ENCODE measurements around the gene KLHL35. TPM values are rescaled to one million over a fixed set of nuclear protein-coding genes. Genes with fewer than 3 reads are reported as not detected.
"Not testable (repeated sequence)": the region's sequence is repeated elsewhere in the genome, so short reads cannot be mapped to it uniquely, and the experiment has no call there.

KLHL35 gene
- total RNA-seq, 1 donor from 2014 or later, result 0.55 TPM

DNA sequence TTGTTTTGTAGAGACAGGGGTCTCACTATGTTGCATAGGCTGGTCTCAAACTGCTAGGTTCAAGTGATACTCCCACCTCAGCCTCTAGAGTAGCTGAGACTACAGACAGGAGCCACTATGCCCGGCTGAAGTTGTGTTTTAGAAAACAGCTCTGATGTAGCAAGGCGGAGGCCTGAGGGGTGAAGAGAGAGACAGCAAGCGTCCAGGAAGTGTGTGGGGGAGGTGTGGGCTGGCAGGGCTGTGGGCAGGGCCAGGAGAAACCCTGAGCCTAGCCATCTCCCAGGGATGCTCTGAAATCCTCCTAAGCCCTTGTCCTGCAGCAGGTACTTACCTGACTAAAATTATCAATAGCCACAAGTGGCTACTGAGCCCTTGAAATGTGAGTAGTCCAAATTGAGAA lies 49.8 kb downstream of the KLHL35 start:
- H3K9me3 Mint-ChIP-seq (ENCODE audit: low read depth), result no peaks in the 10 kb centered on the region
- H3K4me1 Mint-ChIP-seq (ENCODE audit: low read depth), result peaks cover 4% of the 10 kb centered on the region
- H3K27ac Mint-ChIP-seq, result no peak overlapping the region
- no peak overlapping the region for H3K4me3 Mint-ChIP-seq (ENCODE audit: low read depth)
- H3K27me3 Mint-ChIP-seq, result no peaks in the 10 kb centered on the region
- TF ChIP-seq CTCF (IDR thresholded peaks at IDR 0.05; ENCODE audit: unreplicated experiment), result no peak
- DNase-seq (ENCODE audit: low spot score, unreplicated experiment), result no peak
- H3K36me3 Mint-ChIP-seq (ENCODE audit: insufficient read depth), result no peaks in the 10 kb centered on the region

GRCh38 chr11:75380716-75381420 lies 52.1 kb downstream of the KLHL35 start:
- TF ChIP-seq CTCF (IDR thresholded peaks at IDR 0.05; ENCODE audit: unreplicated experiment), result no peak
- H3K4me1 Mint-ChIP-seq (ENCODE audit: low read depth), result peaks cover 7% of the 10 kb centered on the region
- no peaks in the 10 kb centered on the region for H3K27me3 Mint-ChIP-seq
- no peak for DNase-seq (ENCODE audit: low spot score, unreplicated experiment)
- H3K36me3 Mint-ChIP-seq (ENCODE audit: insufficient read depth), result no peaks in the 10 kb centered on the region
- H3K9me3 Mint-ChIP-seq (ENCODE audit: low read depth), result no peaks in the 10 kb centered on the region
- H3K27ac Mint-ChIP-seq, result peak overlapping the region; percentile 78
- no peak overlapping the region for H3K4me3 Mint-ChIP-seq (ENCODE audit: low read depth)

DNA sequence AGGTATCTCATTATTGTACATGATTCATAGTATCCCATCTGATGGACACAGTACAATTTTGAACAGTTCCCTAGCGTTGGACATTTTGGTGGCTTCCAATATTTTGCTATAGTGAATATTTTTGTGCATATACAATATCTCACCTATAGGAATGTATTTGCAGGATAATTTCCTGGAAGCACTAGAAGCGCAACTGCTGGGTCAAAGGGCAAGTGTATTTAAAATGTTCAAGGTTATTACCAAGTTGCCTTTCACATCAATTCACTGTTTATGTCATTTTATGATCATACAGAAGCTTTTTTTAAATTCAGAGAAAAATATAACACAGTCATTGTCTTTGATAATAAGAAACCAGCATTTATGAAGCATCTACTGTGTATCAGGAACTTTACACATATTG lies 52.8 kb downstream of the KLHL35 start:
- no peak for TF ChIP-seq CTCF (IDR thresholded peaks at IDR 0.05; ENCODE audit: unreplicated experiment)
- Mint-ChIP-seq H3K4me1 (ENCODE audit: low read depth) (peaks cover 8% of the 10 kb centered on the region), H3K9me3 (ENCODE audit: low read depth) (no peaks in the 10 kb centered on the region), H3K27me3 (peaks cover 3% of the 10 kb centered on the region), H3K4me3 (ENCODE audit: low read depth) (no peak overlapping the region), H3K27ac (no peak overlapping the region), H3K36me3 (ENCODE audit: insufficient read depth) (no peaks in the 10 kb centered on the region)
- DNase-seq (ENCODE audit: low spot score, unreplicated experiment), result no peak

DNA sequence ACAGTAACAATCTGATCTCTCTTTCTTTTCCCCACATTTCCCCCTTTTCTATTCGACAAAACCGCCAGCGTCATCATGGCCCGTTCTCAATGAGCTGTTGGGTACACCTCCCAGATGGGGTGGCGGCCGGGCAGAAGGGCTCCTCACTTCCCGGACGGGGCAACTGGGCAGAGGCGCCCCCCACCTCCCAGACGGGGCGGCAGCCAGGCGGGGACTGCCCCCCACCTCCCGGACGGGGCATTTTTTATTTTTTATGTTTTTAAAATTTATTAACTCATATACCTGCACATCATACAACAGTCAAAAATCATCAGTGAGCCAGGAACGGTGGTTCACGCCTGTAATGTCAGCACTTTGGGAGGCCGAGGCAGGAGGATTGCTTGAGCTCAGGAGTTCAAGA lies 54.2 kb downstream of the KLHL35 start:
- not testable (repeated sequence) for H3K4me1 Mint-ChIP-seq (ENCODE audit: low read depth); H3K9me3 Mint-ChIP-seq (ENCODE audit: low read depth); H3K27ac Mint-ChIP-seq; DNase-seq (ENCODE audit: low spot score, unreplicated experiment); H3K27me3 Mint-ChIP-seq; H3K4me3 Mint-ChIP-seq (ENCODE audit: low read depth); H3K36me3 Mint-ChIP-seq (ENCODE audit: insufficient read depth)

DNA sequence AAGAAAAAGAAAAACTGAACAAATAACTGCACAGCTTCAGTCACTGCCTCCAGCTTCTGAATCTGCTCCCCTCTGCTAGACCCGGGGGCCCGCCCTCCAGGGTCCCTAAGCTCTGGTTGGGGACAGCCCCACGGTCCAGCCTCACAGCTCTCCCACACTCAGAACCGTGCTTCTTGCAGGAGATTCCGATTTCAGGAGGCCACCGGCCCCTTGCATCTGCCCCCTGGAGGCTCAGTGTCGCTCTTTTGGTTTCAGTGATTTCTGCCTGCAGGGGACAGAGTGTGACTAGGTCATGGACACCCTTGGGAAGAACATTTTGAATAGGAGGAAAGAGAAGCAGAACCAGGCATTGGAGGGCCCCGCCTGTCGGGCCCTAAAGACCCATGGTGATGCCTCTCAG lies 56.8 kb downstream of the KLHL35 start:
- H3K27ac Mint-ChIP-seq, result peak overlapping the region; percentile 76
- TF ChIP-seq CTCF (IDR thresholded peaks at IDR 0.05; ENCODE audit: unreplicated experiment), result no peak
- DNase-seq (ENCODE audit: low spot score, unreplicated experiment), result no peak

DNA sequence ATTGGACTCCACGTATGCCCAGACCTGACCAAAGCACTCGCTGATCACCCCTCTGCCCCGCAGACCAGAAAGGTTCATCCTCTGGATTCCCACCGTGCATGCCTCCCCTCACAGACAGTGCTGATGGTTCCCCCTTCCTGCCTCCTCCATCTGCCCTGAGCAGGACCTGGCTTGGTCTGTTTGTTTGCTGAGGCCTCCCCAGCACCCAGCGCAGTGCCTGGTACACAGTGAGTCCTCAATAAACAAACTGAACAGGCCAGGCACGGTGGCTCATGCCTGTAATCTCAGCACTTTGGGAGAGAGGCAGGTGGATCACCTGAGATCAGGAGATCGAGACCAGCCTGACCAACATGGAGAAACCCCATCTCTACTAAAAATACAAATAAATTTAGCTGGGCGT lies 57.4 kb downstream of the KLHL35 start:
- H3K27ac Mint-ChIP-seq, result no peak overlapping the region
- H3K4me3 Mint-ChIP-seq (ENCODE audit: low read depth), result no peak overlapping the region
- H3K36me3 Mint-ChIP-seq (ENCODE audit: insufficient read depth), result no peaks in the 10 kb centered on the region
- no peak for TF ChIP-seq CTCF (IDR thresholded peaks at IDR 0.05; ENCODE audit: unreplicated experiment)
- no peaks in the 10 kb centered on the region for H3K9me3 Mint-ChIP-seq (ENCODE audit: low read depth)
- peaks cover 3% of the 10 kb centered on the region for H3K27me3 Mint-ChIP-seq
- peaks cover 17% of the 10 kb centered on the region for H3K4me1 Mint-ChIP-seq (ENCODE audit: low read depth)
- no peak for DNase-seq (ENCODE audit: low spot score, unreplicated experiment)

More for the DNA sequence above, 56.8 kb downstream of the KLHL35 start:
- no peak overlapping the region for H3K4me3 Mint-ChIP-seq (ENCODE audit: low read depth)
- no peaks in the 10 kb centered on the region for H3K9me3 Mint-ChIP-seq (ENCODE audit: low read depth)
- H3K27me3 Mint-ChIP-seq, result peaks cover 3% of the 10 kb centered on the region
- H3K36me3 Mint-ChIP-seq (ENCODE audit: insufficient read depth), result no peaks in the 10 kb centered on the region
- peaks cover 18% of the 10 kb centered on the region for H3K4me1 Mint-ChIP-seq (ENCODE audit: low read depth)

All from progenitor cell of endocrine pancreas (in vitro differentiated cells).